K562 (cell line): ENCODE results near the gene CHL1. TPM values are rescaled to one million over a fixed set of nuclear protein-coding genes. Genes with fewer than 3 reads are reported as not detected.

Source experiments
- ATAC-seq: fragments of 200-7000 bp; cut with Tn5 transposase; 3 replicates; pipeline ENCODE4 v1.9.1; 2020; ENCODE audit warnings: moderate library complexity
- BruUV-seq: library from RNA; stranded (reverse); fragments of 400-500 nt; replicated peaks from 2 replicates; lab custom pipeline; 2021; lab: Mats Ljungman, UMichigan
- CTCF ChIA-PET: fragments of 300-600 bp; formaldehyde crosslinking; extraction: SDS; loops from one replicate; lab custom pipeline; 2021; ENCODE audit warnings: low intra/inter-chr PET ratio; lab: Yijun Ruan, JAX
- POLR2A ChIA-PET: fragments of 300-600, 350-650 bp; sonication (Branson Sonifier 250); formaldehyde crosslinking; extraction: SDS; loops from one replicate; lab custom pipeline; 2021; ENCODE audit warnings: antibody characterized with exemption, inconsistent platforms; lab: Yijun Ruan, JAX
- DNase-seq, 4 experiments: peaks; one replicate each; pipeline versions ENCODE4 v3.0.0 to v3.0.0-alpha.2; 2011 to 2018; ENCODE audit warnings: low spot score in 3 of 4, mixed read lengths in 3 of 4; ENCODE audit errors: extremely low read depth in 1 of 4
- FAIRE-seq: peaks from 2 replicates; lab custom pipeline; 2011; peaks lifted over from hg19 to GRCh38; lab: Jason Lieb, UNC
- H2AFZ ChIP-seq: 2 replicates; pipeline ENCODE4 v1.6.0; 2011; ENCODE audit warnings: low read depth, low read length, control low read depth, inconsistent platforms
- H3K27ac ChIP-seq: fragments of 200-600 bp; 3 replicates; pipeline ENCODE4 v1.8.0; 2011; ENCODE audit warnings: low read depth, mild to moderate bottlenecking, control low read depth, inconsistent platforms, low read length, moderate library complexity, mixed read lengths; ENCODE audit errors: extremely low read depth
- H3K27me3 ChIP-seq, 2 experiments: fragments of 300-600 bp in 1 of 2; 2 replicates in 1 of 2; 3 replicates in 1 of 2; pipeline versions ENCODE4 v1.6.0 to v1.8.0; 2011; ENCODE audit warnings: inconsistent platforms in 2 of 2, low read length in 2 of 2, mild to moderate bottlenecking in 1 of 2, mixed read lengths in 1 of 2, moderate library complexity in 1 of 2; ENCODE audit not compliant: control insufficient read depth in 2 of 2, insufficient read depth in 2 of 2
- H3K36me3 ChIP-seq: fragments of 300-600 bp; 3 replicates; pipeline ENCODE4 v1.8.0; 2011; ENCODE audit warnings: mild to moderate bottlenecking, low read length, inconsistent platforms; ENCODE audit not compliant: control insufficient read depth, insufficient read depth
- H3K4me1 ChIP-seq, 2 experiments: fragments of 200-600 bp in 1 of 2; replicated peaks in 1 of 2; 2 replicates in 1 of 2; 3 replicates in 1 of 2; pipeline versions ENCODE4 v1.5.1 to v1.8.0; 2011; ENCODE audit warnings: inconsistent platforms in 2 of 2, low read length in 2 of 2, mild to moderate bottlenecking in 1 of 2, mixed read lengths in 1 of 2, moderate library complexity in 1 of 2; ENCODE audit not compliant: control insufficient read depth in 2 of 2, insufficient read depth in 2 of 2
- H3K4me2 ChIP-seq: 2 replicates; pipeline ENCODE4 v1.6.1; 2011; ENCODE audit warnings: low read length, control low read depth, inconsistent platforms, mixed read lengths; ENCODE audit not compliant: insufficient read depth
- H3K4me3 ChIP-seq: fragments of 200-600 bp; sonication (generic), shearing (Covaris generic); 2 replicates; pipeline ENCODE4 v1.5.1; 2016; ENCODE audit warnings: control low read depth, inconsistent platforms
- H3K79me2 ChIP-seq: fragments of 200-600 bp; 3 replicates; pipeline ENCODE4 v1.8.0; 2011; ENCODE audit warnings: low read length, inconsistent platforms; ENCODE audit not compliant: control insufficient read depth, insufficient read depth
- H3K9ac ChIP-seq, 2 experiments: 2 replicates each; pipeline versions ENCODE4 v1.6.0 to v1.6.1; 2011; ENCODE audit warnings: low read depth in 2 of 2, low read length in 2 of 2, control low read depth in 1 of 2, inconsistent platforms in 1 of 2, mild to moderate bottlenecking in 1 of 2, mixed read lengths in 1 of 2; ENCODE audit not compliant: insufficient read depth in 1 of 2
- H3K9me1 ChIP-seq: one replicate; pipeline ENCODE4 v1.6.0; 2011; ENCODE audit warnings: inconsistent platforms, mild to moderate bottlenecking, low read length, moderate library complexity; ENCODE audit not compliant: control insufficient read depth, insufficient read depth
- H3K9me3 ChIP-seq: replicated peaks from 2 replicates; pipeline ENCODE4 v1.5.1; 2011; ENCODE audit warnings: low read depth, low read length, inconsistent platforms; ENCODE audit not compliant: control insufficient read depth, insufficient read depth
- H4K20me1 ChIP-seq: replicated peaks from 2 replicates; pipeline ENCODE4 v1.6.1; 2011; ENCODE audit warnings: low read length, inconsistent platforms, mixed read lengths; ENCODE audit not compliant: control insufficient read depth, insufficient read depth
- GABPB2 ChIP-seq: fragments of 250-450 bp; sonication (Bioruptor Pico); conservative IDR thresholded peaks from 2 replicates; pipeline ENCODE4 v1.5.1; 2021; ENCODE audit warnings: mild to moderate bottlenecking
- KAT7 ChIP-seq: sonication (generic); formaldehyde crosslinking; IDR thresholded peaks from 2 replicates; pipeline ENCODE4 v1.8.0; 2022; ENCODE audit warnings: missing genetic modification reagents, mild to moderate bottlenecking, borderline replicate concordance
- NONO ChIP-seq, 2 experiments: fragments of 200-400 bp in 1 of 2; fragments of 450-650 bp in 1 of 2; formaldehyde crosslinking in 1 of 2; IDR thresholded peaks; 2 replicates each; pipeline ENCODE4 v1.6.1; 2017; ENCODE audit warnings: low read depth in 2 of 2, mild to moderate bottlenecking in 2 of 2, moderate library complexity in 2 of 2, low read length in 1 of 2
- PRPF4 ChIP-seq: fragments of 200-400 bp; formaldehyde crosslinking; IDR thresholded peaks from one replicate; pipeline ENCODE4 v1.6.1; 2017; ENCODE audit warnings: low read length, low read depth, mild to moderate bottlenecking; ENCODE audit not compliant: insufficient read depth, poor library complexity, severe bottlenecking
- RBM34 ChIP-seq: fragments of 200-400 bp; formaldehyde crosslinking; IDR thresholded peaks from 2 replicates; pipeline ENCODE4 v1.6.1; 2018; ENCODE audit warnings: low read length, borderline replicate concordance; ENCODE audit not compliant: insufficient read depth
- SIN3B ChIP-seq: fragments of 450-650 bp; IDR thresholded peaks from 2 replicates; pipeline ENCODE4 v1.6.1; 2017; ENCODE audit warnings: low read depth, mild to moderate bottlenecking, moderate library complexity
- SMARCA5 ChIP-seq: fragments of 450-650 bp; IDR thresholded peaks from 2 replicates; pipeline ENCODE4 v1.6.1; 2016
- SNRNP70 ChIP-seq: fragments of 200-400 bp; formaldehyde crosslinking; optimal IDR thresholded peaks from 2 replicates; pipeline ENCODE3; 2017; ENCODE audit warnings: low read depth, low read length
- SRSF9 ChIP-seq: fragments of 200-400 bp; formaldehyde crosslinking; IDR thresholded peaks from 2 replicates; pipeline ENCODE4 v1.6.1; 2017; ENCODE audit warnings: low read depth, low read length, borderline replicate concordance
- SUPT5H ChIP-seq: fragments of 450-650 bp; IDR thresholded peaks from 2 replicates; pipeline ENCODE4 v1.6.1; 2016
- WGBS: fragments of 100-300 bp; shearing (Covaris generic); methylation state at CpG from one replicate; pipeline ENCODE4 v1.1.6; 2016; ENCODE audit warnings: low coverage, mixed read lengths; ENCODE audit not compliant: insufficient coverage; ENCODE audit errors: missing lambda C conversion rate; 5-methylcytosine and 5-hydroxymethylcytosine counted together
- in situ Hi-C: fragments of 300-500 bp; cut with MboI; formaldehyde crosslinking; loops from 4 replicates; pipeline ENCODE4 v1.15.0; 2018; ENCODE audit warnings: inconsistent platforms, mixed read lengths
- intact Hi-C: fragments of 100-400 bp; cut with micrococcal nuclease; formaldehyde crosslinking; loops from 2 replicates; pipeline ENCODE4 v1.14.2; 2022
- polyA plus RNA-seq, 8 experiments: library from polyadenylated mRNA; depleted of rRNA in 4 of 8; stranded (reverse) in 5 of 8; unstranded in 3 of 8; fragments of >200 nt; fragmentation: Nextera tagmentation in 2 of 8; fragmentation: Illumina TruSeq in 1 of 8; extraction: Ambion mirVana in 2 of 8; extraction: Trizol in 1 of 8; gene quantifications; 2 replicates each; pipeline versions ENCODE4 v1.2.1 to v1.2.3, GENCODE V29; 2011 to 2014; ENCODE audit warnings: inconsistent platforms in 1 of 8, missing spikeins in 1 of 8
- total RNA-seq, 7 experiments: library from RNA; depleted of rRNA in 6 of 7; stranded (reverse); fragments of >200 nt in 6 of 7; fragmentation: Illumina TruSeq in 2 of 7; extraction: Trizol in 2 of 7; gene quantifications; 2 replicates each; pipeline versions ENCODE4 v1.2.1 to v1.2.3, GENCODE V29; 2011 to 2021; ENCODE audit warnings: low replicate concordance in 1 of 7

CHL1 gene
- total and polyA plus RNA-seq, 9 of the 15 experiments (the other 6 are each of a cell fraction or from before 2014, with no cell fraction given) = 0.02 TPM; not detected in 8

- no TSS peak for BruUV-seq
- WGBS = 0% methylated on average over 4 of the region's 4 CpGs
- no peak for FAIRE-seq
- no peak overlapping the region for H3K4me2 ChIP-seq
- no peaks in the 10 kb centered on the region for H3K27me3 ChIP-seq
- H3K4me1 ChIP-seq = no peaks in the 10 kb centered on the region
- ChIA-PET CTCF (no interaction called here), POLR2A (no interaction called here)
- H3K9ac ChIP-seq = no peak overlapping the region
- H3K27ac ChIP-seq = no peak overlapping the region
- no peaks in the 10 kb centered on the region for H3K36me3 ChIP-seq
- DNase-seq = no peak
- H3K9me3 ChIP-seq = no peaks in the 10 kb centered on the region
- no peak overlapping the region for H2AFZ ChIP-seq
- no peaks in the 10 kb centered on the region for H3K9me1 ChIP-seq
- in situ Hi-C loops = no loop called here
- H4K20me1 ChIP-seq = no peaks in the 10 kb centered on the region
- TF ChIP-seq NONO (IDR thresholded peaks at IDR 0.05; ENCODE audit: low read depth in 2 of 2, low read length in 1 of 2) = no peak
- no peak for TF ChIP-seq RBM34
- TF ChIP-seq SNRNP70 = no peak
- no peak for TF ChIP-seq SMARCA5
- TF ChIP-seq SUPT5H = no peak
- no peak for TF ChIP-seq SRSF9
- no peak for TF ChIP-seq PRPF4
- no peak for TF ChIP-seq KAT7 (CRISPR knock-in tag)
- TF ChIP-seq GABPB2 (CRISPR knock-in tag) = no peak
- no peak for TF ChIP-seq SIN3B
- ATAC-seq = no peak
- intact Hi-C loops = no loop called here
- H3K4me3 ChIP-seq = no peak overlapping the region
- no peaks in the 10 kb centered on the region for H3K79me2 ChIP-seq
Measured at GRCh38 chr3:210669-211068, 14.1 kb downstream of the CHL1 start.
